SU-DHL-6 (cell line): Measurements from ENCODE around the gene TWSG1.

Experiments used
- H2AFZ ChIP-seq: fragments of 200-600 bp; sonication (generic); 2 replicates; pipeline ENCODE4 v1.6.1; 2014; ENCODE audit warnings: low read depth, mild to moderate bottlenecking, moderate library complexity, mixed read lengths, antibody characterized with exemption, low read length; ENCODE audit not compliant: severe bottlenecking
- H3F3A ChIP-seq: fragments of 200-600 bp; shearing (Covaris generic); 2 replicates; pipeline ENCODE4 v1.6.0; 2016; ENCODE audit warnings: antibody characterized with exemption, mild to moderate bottlenecking; ENCODE audit not compliant: insufficient read depth
- H3K27ac ChIP-seq: fragments of 200-600 bp; sonication (generic); 2 replicates; pipeline ENCODE4 v1.5.1; 2016; ENCODE audit warnings: low read depth, mild to moderate bottlenecking, low read length, moderate library complexity, mixed read lengths
- H3K27me3 ChIP-seq: fragments of 200-600 bp; sonication (generic), shearing (Covaris generic); 2 replicates; pipeline ENCODE4 v1.6.0; 2014; ENCODE audit warnings: mild to moderate bottlenecking, low read length
- H3K36me3 ChIP-seq: fragments of 200-600 bp; sonication (generic); 2 replicates; pipeline ENCODE4 v1.6.1; 2014; ENCODE audit warnings: mild to moderate bottlenecking, low read length, mixed read lengths
- H3K4me2 ChIP-seq: fragments of 300-600, 200-600 bp; shearing (Covaris generic), sonication (generic); 2 replicates; pipeline ENCODE4 v1.6.0; 2014; ENCODE audit warnings: low read length, low read depth, mild to moderate bottlenecking; ENCODE audit not compliant: poor library complexity, severe bottlenecking
- H3K4me3 ChIP-seq: fragments of 200-600 bp; sonication (generic); 2 replicates; pipeline ENCODE4 v1.5.1; 2014; ENCODE audit warnings: antibody characterized with exemption, low read length, mild to moderate bottlenecking, mixed read lengths; ENCODE audit not compliant: insufficient read depth, poor library complexity, severe bottlenecking
- H3K79me2 ChIP-seq: fragments of 200-600 bp; sonication (generic); 2 replicates; pipeline ENCODE4 v1.6.1; 2014; ENCODE audit warnings: mild to moderate bottlenecking, low read length, moderate library complexity; ENCODE audit not compliant: insufficient read depth
- H3K9ac ChIP-seq: fragments of 200-600 bp; sonication (generic); 2 replicates; pipeline ENCODE4 v1.7.0; 2014; ENCODE audit warnings: mild to moderate bottlenecking, low read length
- H3K9me2 ChIP-seq: fragments of 200-600 bp; sonication (generic); replicated peaks from 2 replicates; pipeline ENCODE4 v1.6.1; 2014; ENCODE audit warnings: low read length; ENCODE audit not compliant: insufficient read depth
- H3K9me3 ChIP-seq: fragments of 200-600 bp; sonication (generic); 2 replicates; pipeline ENCODE4 v1.6.1; 2014; ENCODE audit warnings: low read length, mixed read lengths; ENCODE audit not compliant: insufficient read depth
- H4K20me1 ChIP-seq: fragments of 200-600 bp; sonication (generic); 2 replicates; pipeline ENCODE4 v1.6.1; 2014; ENCODE audit warnings: low read depth, mild to moderate bottlenecking, antibody characterized with exemption, low read length, moderate library complexity, mixed read lengths
- CTCF ChIP-seq: fragments of 200-600 bp; sonication (generic); IDR thresholded peaks from one replicate; pipeline ENCODE4 v1.5.1; 2017; ENCODE audit warnings: antibody characterized with exemption, mild to moderate bottlenecking, low read length, moderate library complexity; ENCODE audit not compliant: insufficient read depth, poor library complexity, severe bottlenecking
- EZH2phosphoT487 ChIP-seq: fragments of 200-600 bp; sonication (generic), shearing (Covaris generic); conservative IDR thresholded peaks from 2 replicates; pipeline ENCODE4 v1.6.1; 2018; ENCODE audit warnings: mild to moderate bottlenecking, antibody characterized with exemption, low read length, moderate library complexity, mixed read lengths

TWSG1 gene

GRCh38 chr18:9353596-9353995 lies 19.0 kb downstream of the TWSG1 start:
- H3K27ac ChIP-seq: no peak overlapping the region
- no peak overlapping the region for H3K9ac ChIP-seq
- TF ChIP-seq CTCF: no peak
- TF ChIP-seq EZH2phosphoT487: no peak
- no peaks in the 10 kb centered on the region for H3K27me3 ChIP-seq
- no peaks in the 10 kb centered on the region for H4K20me1 ChIP-seq
- H3K36me3 ChIP-seq: no peaks in the 10 kb centered on the region
- H3K9me3 ChIP-seq: no peaks in the 10 kb centered on the region
- no peaks in the 10 kb centered on the region for H3F3A ChIP-seq
- no peaks in the 10 kb centered on the region for H3K9me2 ChIP-seq
- H3K79me2 ChIP-seq: no peaks in the 10 kb centered on the region
- no peak overlapping the region for H3K4me2 ChIP-seq
- no peak overlapping the region for H2AFZ ChIP-seq
- no peak overlapping the region for H3K4me3 ChIP-seq

DNA sequence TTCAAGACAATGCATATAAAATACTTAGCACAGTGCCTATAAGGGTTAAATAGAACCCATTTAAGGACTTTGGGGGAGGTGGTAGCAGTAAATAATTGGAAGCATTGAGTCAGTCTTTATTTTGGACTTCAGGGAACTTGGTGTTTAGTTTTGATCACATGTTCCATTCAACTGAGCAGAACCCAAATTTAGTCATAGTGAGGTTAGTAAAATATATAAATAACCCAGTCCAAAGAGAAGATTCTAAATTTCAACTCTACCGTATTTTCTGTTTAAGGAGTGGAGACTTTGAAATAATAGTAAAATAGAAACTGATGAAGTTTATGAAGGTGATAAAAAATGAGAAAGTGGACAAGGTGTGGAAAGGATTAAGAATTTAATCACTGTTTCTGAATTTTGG lies 19.7 kb downstream of the TWSG1 start:
- H3K9ac ChIP-seq: no peak overlapping the region
- H3K9me3 ChIP-seq: no peaks in the 10 kb centered on the region
- no peaks in the 10 kb centered on the region for H4K20me1 ChIP-seq
- H3K4me2 ChIP-seq: no peak overlapping the region
- no peaks in the 10 kb centered on the region for H3K79me2 ChIP-seq
- no peak overlapping the region for H3K4me3 ChIP-seq
- no peaks in the 10 kb centered on the region for H3F3A ChIP-seq
- H3K9me2 ChIP-seq: no peaks in the 10 kb centered on the region
- no peak overlapping the region for H3K27ac ChIP-seq
- no peak for TF ChIP-seq CTCF
- TF ChIP-seq EZH2phosphoT487: no peak
- H2AFZ ChIP-seq: no peak overlapping the region
- H3K27me3 ChIP-seq: no peaks in the 10 kb centered on the region
- H3K36me3 ChIP-seq: no peaks in the 10 kb centered on the region

GRCh38 chr18:9356976-9357375 lies 22.4 kb downstream of the TWSG1 start:
- H3K79me2 ChIP-seq: no peaks in the 10 kb centered on the region
- no peaks in the 10 kb centered on the region for H3K27me3 ChIP-seq
- no peak overlapping the region for H3K4me3 ChIP-seq
- H4K20me1 ChIP-seq: no peaks in the 10 kb centered on the region
- H3K36me3 ChIP-seq: no peaks in the 10 kb centered on the region
- no peaks in the 10 kb centered on the region for H3F3A ChIP-seq
- H2AFZ ChIP-seq: no peak overlapping the region
- TF ChIP-seq EZH2phosphoT487 (no peak), CTCF (no peak)
- no peaks in the 10 kb centered on the region for H3K9me2 ChIP-seq
- H3K9ac ChIP-seq: no peak overlapping the region
- no peak overlapping the region for H3K27ac ChIP-seq
- no peak overlapping the region for H3K4me2 ChIP-seq
- no peaks in the 10 kb centered on the region for H3K9me3 ChIP-seq

DNA sequence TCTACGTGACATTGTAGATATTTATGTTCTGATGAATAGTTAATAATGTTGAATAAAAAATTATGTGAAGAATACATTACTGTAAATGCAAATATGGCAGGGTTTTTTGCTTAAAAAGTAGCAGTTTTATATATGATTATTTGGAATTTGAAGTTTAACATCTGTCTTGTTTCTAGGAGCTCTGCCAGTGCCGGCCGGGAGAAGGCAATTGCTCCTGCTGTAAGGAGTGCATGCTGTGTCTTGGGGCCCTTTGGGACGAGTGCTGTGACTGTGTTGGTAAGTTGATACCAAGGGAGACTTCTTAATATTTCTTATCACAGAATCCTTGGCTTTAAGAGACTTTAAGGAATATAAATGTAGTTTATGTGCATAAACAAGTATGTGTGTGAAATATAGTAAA lies 25.2 kb downstream of the TWSG1 start:
- H3K79me2 ChIP-seq: no peaks in the 10 kb centered on the region

More for the DNA sequence above, 25.2 kb downstream of the TWSG1 start:
- no peaks in the 10 kb centered on the region for H3K36me3 ChIP-seq
- no peak overlapping the region for H3K27ac ChIP-seq
- no peak overlapping the region for H3K4me3 ChIP-seq
- H3K9me2 ChIP-seq: no peaks in the 10 kb centered on the region
- H2AFZ ChIP-seq: no peak overlapping the region
- H3K27me3 ChIP-seq: no peaks in the 10 kb centered on the region
- no peak overlapping the region for H3K9ac ChIP-seq
- no peak for TF ChIP-seq CTCF
- no peak for TF ChIP-seq EZH2phosphoT487
- H3K9me3 ChIP-seq: no peaks in the 10 kb centered on the region
- H3F3A ChIP-seq: no peaks in the 10 kb centered on the region
- no peaks in the 10 kb centered on the region for H4K20me1 ChIP-seq
- H3K4me2 ChIP-seq: no peak overlapping the region
